Putamen (tissue), 1 donor: ENCODE data around the gene PLA2G3.
"Not testable (repeated sequence)": the region's sequence is repeated elsewhere in the genome, so short reads cannot be mapped to it uniquely, and the experiment has no call there.

Source experiments
- DNase-seq: peaks from one replicate; pipeline ENCODE4 v3.0.0-alpha.2; 2016; ENCODE audit warnings: low spot score

PLA2G3 gene

GRCh38 chr22:31099841-31100761 lies 40.2 kb downstream of the PLA2G3 start:
- no peak for DNase-seq

GRCh38 chr22:31099386-31099785 lies 40.9 kb downstream of the PLA2G3 start:
- DNase-seq: no peak

DNA sequence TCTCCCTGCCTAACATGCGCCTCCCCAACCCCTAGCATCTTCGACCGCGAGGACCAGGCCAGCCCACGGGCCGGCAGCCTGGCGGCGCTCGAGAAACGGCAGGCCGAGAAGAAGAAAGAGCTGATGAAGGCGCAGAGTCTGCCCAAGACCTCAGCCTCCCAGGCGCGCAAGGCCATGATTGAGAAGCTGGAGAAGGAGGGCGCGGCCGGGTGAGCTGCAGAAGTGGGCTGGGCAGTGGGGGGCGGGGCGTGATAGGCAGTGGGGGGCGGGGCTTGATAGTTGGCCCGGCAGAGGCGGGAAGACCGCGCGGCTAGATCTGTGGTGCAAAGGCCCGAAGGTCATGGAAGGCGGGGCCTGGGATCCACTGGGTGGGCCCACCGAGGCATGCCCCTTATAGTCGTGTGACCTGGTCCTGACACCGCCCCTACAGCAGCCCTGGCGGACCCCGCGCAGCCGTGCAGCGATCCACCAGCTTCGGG lies 41.6 kb downstream of the PLA2G3 start:
- DNase-seq: no peak

DNA sequence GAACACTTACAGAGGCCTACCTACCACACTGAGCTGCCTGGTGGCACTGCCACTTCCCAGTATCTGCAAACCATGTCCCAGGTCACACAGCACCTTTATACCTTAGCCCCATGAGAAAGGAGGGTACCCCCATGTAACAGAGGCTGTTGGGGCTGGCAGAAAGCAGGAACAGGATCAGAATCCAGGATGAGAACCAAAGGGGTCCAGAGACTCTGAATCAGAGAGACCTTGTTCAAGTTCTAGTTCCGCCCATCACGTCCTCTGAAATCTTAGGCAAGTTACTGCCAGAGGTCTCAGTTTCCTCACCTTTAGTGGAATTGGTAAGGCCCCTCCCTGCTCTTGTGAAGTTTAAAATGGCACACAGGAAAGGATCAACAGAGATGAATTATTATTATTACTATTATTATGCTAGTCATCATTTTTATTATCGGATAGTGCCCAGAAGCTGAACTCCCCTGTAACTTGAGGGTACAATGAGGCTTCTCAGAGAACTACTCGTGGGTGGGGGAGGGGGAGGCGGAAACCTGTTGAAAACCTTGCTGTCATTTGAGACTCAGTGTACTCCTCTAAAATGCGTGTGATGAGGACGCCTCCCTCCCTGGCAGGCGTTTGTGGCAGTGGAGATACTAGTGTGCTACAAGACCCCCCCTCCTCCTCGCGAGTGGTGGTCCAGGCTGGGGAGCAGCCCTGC lies 42.2 kb downstream of the PLA2G3 start:
- DNase-seq: no peak

- DNase-seq: not testable (repeated sequence)
Observed at GRCh38 chr22:31097539-31097938, 42.8 kb downstream of the PLA2G3 start.

GRCh38 chr22:31096657-31097279 lies 43.5 kb downstream of the PLA2G3 start:
- DNase-seq: no peak

DNA sequence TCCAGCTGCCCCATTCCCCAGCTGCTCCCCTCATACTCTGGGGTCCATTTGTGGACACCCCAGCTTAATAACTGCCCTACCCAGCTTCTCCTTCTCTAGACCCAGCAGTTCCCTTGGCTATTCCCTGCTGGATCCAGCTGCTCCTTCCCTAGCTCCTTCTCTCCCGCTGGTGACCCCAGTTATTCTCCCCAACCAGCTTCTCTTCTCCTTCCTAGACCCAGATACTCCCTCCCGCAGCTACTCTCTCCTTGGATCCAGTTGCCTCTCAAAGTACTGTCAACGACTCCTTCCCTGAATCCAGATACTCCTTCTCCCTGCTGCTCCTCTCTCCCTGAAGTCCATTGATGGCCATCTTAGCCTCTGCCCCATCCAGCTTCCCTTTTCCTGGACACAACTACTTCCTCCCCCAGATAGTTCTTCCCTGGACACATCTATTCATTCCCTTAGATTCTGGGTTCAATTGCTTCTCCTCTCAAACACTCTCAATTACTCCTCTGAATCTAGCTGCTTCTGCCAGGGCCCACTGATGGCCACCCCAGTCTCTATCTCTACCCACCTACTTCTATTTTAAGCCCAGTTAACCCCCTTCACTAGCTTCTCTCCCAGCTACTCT lies 44.6 kb downstream of the PLA2G3 start:
- DNase-seq: no peak

DNA sequence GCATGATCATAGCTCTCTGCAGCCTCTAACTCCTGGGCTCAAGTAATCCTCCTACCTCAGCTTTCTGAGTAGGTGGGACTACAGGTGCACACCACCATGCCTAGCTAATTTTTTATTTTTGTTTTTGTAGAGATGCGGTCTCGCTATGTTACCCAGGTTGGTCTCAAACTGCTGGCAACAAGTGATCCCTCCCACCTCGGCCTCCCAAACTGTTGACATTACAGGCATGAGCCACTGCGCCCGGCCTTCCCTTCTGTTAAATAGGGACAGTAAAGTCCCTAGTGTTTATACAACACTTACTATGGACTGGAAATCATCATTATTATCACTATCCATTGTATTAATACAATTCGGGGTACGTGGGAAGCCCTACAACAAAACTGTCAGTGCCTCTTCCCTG lies 45.6 kb downstream of the PLA2G3 start:
- no peak for DNase-seq

GRCh38 chr22:31094021-31094551 lies 46.2 kb downstream of the PLA2G3 start:
- DNase-seq: no peak

DNA sequence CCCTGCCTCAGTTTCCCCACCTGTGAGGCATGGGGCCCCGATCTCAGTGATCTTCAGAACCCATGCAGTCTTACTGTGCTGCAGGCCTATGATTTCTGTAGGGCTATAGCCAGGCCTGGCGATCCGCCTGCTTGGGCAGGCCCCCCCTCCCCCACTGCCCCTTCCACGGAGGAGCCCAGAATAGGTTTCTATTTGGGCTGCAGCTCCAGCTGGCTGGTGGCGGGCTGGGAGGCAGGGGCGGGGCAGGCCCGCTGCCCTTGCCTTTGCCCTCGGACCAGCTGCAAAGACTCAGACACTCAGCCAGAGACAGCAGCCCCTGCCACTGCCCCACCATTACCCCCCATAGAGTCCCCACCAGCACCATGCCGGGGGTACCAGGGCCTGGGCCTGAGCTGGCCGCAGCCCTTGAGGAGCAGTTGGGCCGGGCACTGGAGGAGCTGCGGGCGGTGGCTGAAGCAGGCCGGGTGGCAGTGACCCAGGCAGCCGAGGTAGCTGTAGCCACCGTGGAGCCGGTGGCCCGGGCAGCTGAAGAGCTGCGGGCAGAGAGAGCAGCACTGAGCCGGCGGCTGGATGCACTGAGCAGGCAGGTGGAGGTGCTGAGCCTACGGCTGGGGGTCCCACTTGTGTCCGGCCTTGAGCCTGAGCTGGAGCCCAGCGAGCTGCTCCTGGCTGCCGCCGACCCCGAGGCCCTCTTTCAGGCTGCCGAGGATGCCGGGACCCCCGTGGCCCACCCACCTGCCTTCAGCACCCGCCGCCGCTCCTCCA lies 47.0 kb downstream of the PLA2G3 start:
- DNase-seq: peak; percentile 68

DNA sequence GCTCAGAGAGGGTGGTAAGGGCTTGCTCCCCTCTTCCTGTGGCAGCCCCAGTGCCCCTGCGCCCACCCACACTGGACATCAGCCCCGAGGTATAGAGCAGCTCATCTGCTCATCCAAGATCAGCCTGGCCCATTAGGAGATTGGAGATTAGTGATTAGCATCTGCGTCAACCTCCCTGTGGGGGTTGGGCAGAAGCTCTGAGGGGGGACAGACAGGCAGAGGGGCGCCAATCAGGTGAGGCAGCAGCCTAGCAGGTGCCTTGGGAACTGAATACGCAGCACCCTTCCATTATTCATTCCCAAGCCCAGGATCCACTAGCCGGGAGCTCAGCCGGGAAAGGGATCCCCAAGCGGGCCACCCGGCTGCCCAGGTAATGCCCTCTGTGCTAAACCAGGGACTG lies 48.1 kb downstream of the PLA2G3 start:
- DNase-seq: no peak

DNA sequence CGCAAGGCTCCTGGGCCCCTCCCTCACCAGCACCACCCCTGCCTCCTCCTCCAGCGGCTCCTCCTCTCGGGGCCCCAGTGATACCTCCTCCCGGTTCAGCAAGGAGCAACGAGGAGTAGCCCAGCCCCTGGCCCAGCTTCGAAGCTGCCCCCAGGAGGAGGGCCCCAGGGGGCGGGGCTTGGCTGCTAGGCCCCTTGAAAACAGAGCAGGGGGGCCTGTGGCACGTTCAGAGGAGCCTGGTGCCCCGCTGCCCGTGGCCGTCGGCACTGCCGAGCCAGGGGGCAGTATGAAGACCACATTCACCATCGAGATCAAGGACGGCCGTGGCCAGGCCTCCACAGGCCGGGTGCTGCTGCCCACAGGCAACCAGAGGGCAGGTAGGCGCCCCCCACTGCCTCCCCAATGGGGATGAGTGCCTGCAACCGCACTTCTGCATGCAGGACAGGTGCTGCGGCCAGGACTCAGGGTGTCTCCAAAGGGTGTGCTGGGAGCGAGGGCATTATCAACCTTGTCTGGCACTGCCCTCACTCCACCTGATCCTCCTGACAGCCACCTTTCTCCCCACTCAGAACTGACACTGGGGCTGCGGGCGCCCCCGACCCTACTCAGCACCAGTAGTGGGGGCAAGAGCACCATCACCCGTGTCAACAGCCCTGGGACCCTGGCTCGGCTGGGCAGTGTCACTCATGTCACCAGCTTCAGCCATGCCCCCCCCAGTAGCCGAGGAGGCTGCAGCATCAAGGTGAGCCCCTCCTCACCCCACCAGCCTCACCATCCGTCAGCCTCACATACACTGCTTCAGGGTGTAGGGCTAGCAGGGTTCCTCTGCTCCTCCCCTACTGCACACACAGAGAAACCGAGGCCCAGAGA lies 49.0 kb downstream of the PLA2G3 start:
- no peak for DNase-seq

- DNase-seq: no peak
Observed at GRCh38 chr22:31090217-31091085, 49.9 kb downstream of the PLA2G3 start.

GRCh38 chr22:31089160-31090100 lies 50.9 kb downstream of the PLA2G3 start:
- no peak for DNase-seq

GRCh38 chr22:31088233-31088986 lies 51.9 kb downstream of the PLA2G3 start:
- DNase-seq: no peak

DNA sequence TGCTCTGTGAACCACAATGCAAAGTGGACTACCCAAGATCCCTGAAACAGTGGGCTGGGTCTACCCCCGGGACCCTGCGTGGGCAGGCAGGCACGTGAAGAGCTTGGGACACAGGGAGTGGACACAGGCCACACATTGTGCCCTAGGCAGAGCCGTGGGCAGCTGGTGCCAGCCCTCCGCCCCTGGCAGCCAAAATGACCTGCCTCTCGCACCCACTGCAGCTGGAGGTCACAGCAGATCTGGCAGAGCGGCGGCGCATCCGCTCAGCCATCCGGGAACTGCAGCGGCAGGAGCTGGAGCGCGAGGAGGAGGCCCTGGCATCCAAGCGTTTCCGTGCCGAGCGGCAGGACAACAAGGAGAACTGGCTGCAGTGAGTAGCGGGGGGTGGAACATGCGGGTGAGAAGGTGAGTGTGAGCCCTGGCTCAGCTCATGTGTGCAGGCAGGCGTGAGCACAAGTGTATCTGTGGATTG lies 52.5 kb downstream of the PLA2G3 start:
- DNase-seq: no peak

DNA sequence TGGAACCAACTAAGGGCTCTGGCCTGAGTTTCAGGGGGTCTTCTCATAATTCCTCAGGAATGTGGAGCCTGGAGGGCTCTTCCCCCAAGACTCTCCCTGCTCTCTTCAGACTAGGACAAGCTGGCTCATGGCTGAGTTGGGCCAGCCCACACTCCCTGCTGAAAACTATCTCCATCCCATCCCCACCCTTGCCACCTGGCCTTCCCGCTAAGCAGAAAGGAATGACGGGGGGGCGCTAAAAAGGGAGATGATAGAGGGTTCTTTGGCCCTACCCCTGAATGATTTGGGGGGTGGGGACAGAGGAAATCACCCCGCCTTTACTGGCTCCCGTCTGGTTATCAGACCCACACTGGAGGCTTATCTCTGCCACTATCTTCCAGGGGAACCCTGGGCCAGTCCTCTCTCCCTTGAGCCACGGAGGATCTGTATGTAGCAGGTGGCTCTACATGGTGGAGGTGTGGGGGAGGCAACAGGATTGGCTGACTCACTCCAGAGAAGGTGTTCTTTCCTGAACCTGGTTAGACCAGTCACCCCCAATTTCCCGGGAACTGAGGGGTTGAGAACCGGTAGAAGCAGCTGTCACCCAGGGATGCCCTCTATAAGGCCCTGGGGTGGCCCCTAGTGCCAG lies 53.5 kb downstream of the PLA2G3 start:
- DNase-seq: no peak
